GM18505 (cell line): ENCODE results near the gene ASTL.

Source experiments
- ATAC-seq: cut with Tn5 transposase; IDR thresholded peaks from one replicate; pipeline ENCODE4 v1.9.1; 2021; ENCODE audit not compliant: unreplicated experiment
- POLR2A ChIP-seq: IDR thresholded peaks from 4 replicates; pipeline ENCODE4 v1.6.1; 2011; ENCODE audit warnings: borderline replicate concordance; ENCODE audit not compliant: insufficient read depth, insufficient read length; ENCODE audit errors: extremely low read depth

Gene ASTL

DNA sequence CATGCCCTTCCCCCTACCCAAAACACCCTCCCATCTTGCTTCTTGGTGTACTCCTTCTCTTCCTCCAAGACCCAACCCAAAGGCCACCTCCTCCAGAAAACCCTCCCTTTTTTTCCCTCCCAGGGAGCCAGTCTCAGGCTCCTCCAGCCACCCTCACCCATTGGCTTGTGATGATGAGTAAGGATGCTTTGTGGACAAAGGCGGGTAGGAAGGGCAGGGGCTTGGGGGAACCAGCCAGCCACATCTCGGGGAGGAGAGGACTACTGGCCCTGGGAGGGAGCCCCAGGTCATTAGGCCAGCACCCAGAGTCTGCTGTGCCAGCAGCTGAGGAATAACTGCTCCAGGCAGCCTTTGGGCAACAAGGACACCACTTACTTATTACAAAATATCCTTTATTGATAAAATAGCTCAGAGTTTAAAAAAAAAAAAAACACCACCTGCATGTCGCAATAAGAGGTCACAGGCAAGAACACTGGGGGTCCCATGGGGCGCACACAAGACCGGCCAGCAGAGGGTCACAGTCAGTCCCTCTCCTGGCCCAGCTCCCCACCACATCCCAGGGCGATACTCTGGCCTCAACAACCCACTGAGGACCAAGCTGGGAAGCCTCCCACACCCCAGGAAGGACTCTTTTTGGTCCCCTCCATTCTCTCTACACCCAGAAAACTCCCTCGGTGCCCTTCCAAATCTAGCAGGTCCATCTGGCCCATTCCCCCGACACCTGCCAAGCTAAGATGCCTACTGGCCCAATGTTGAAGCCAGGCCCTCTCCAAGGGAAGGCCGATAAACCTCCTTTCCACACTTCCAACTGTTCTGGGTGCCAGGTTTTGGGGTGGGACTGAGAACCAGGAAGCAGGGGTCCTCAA lies 25.6 kb downstream of the ASTL start:
- TF ChIP-seq POLR2A = no peak
- ATAC-seq = no peak

DNA sequence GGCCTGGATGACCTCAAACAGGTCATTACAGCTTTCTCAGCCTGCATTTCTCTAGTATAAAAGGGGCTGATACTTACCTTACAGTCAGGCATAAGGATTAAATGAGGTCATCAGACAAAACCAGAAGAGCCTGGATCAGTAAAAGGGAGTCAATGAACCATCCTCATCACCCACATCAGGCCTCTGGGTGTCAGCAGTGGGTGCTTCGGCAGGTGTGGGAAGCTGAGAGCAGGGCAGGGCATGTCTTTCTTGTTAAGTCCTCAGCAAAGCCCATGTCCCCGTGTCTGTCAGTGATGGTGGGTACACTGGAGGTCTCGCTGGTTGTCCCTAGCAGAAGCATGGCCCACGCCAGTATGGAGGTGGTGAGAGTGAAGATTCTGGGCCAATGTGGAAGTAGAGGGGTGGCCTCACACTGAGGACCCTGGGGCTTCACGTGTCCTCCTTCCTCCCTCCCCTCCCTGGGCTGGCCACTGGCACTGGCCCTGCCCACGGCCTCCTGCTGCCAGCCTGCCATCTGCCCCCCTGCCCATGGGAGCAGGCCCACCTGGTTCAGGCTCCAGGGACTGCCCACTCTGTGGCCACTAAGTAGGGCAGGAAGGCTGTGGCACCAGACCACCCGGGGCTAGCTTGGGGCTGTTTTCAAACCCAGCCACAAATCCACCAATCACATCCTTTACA lies 26.3 kb downstream of the ASTL start:
- no peak for ATAC-seq
- no peak for TF ChIP-seq POLR2A

- ATAC-seq = no peak
- TF ChIP-seq POLR2A = no peak
These were observed 27.1 kb downstream of the ASTL start for GRCh38 chr2:96111257-96111640.

- ATAC-seq = no peak
- no peak for TF ChIP-seq POLR2A
These were observed 27.6 kb downstream of the ASTL start for GRCh38 chr2:96110621-96111256.

GRCh38 chr2:96109931-96110511 lies 28.3 kb downstream of the ASTL start:
- ATAC-seq = no peak

DNA sequence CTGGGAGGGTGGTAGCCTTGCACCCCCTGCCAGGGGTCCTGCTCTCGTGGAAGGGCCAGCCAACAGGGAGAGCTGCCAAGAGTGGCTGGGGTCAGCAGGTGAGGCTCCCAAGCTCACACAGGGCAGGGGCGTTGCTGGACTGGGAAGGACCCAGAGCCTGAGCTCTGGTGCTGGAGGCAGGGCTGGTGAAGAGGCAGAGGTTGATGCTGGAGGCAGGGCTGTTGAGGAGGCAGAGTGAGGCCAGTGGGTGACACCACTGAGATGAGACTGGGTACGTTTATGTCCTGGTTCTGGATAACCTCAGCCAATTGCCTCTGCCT lies 29.0 kb downstream of the ASTL start:
- no peak for TF ChIP-seq POLR2A
- ATAC-seq = no peak

More at GRCh38 chr2:96109931-96110511, 28.3 kb downstream of the ASTL start:
- TF ChIP-seq POLR2A = no peak

DNA sequence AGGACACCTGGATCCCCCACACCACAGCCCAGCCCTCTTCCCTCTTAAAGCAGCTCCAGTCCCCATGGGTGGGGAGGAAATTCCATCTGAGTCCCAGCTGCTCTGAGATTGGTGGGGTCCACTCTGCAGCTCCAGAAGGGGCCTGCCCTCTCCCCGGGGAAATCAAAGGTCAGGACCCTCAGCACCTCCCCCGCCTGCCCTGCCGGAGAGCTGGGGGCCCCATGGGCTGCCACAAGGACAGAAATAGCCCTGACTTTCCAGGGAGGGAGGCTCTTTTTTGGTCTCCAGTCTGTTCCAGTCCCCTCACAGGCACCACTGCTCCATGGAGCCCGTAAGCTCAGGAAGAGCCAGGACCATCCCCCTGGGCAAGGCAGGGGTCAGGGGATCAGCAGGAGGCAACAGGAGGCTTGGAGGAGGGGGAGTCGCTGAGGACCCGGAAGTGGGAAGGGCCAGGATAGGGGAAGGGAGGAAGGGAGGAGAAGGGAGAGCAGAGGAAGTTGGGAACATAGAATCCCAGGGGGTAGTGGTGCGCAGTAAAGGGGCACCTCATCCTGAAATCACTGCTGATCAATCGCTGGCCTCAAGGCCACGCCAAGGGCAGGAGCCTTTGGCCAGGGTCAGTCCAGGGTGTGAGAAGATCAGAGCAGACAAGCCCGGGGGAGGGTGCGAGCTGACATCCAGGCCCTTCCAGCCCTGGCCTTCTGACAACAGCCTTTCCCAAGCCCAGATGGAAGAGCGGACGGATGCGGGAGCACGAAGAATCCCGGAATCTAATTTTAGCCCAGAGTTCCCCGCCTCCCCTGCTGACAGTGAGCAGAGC lies 29.6 kb downstream of the ASTL start:
- TF ChIP-seq POLR2A = no peak
- ATAC-seq = no peak

GRCh38 chr2:96108151-96108540 lies 30.2 kb downstream of the ASTL start:
- no peak for ATAC-seq
- no peak for TF ChIP-seq POLR2A

- no peak for ATAC-seq
These were observed 30.6 kb downstream of the ASTL start for GRCh38 chr2:96107708-96108065.

GRCh38 chr2:96106991-96107707 lies 31.2 kb downstream of the ASTL start:
- TF ChIP-seq POLR2A = no peak
- no peak for ATAC-seq

More at GRCh38 chr2:96107708-96108065, 30.6 kb downstream of the ASTL start:
- no peak for TF ChIP-seq POLR2A

DNA sequence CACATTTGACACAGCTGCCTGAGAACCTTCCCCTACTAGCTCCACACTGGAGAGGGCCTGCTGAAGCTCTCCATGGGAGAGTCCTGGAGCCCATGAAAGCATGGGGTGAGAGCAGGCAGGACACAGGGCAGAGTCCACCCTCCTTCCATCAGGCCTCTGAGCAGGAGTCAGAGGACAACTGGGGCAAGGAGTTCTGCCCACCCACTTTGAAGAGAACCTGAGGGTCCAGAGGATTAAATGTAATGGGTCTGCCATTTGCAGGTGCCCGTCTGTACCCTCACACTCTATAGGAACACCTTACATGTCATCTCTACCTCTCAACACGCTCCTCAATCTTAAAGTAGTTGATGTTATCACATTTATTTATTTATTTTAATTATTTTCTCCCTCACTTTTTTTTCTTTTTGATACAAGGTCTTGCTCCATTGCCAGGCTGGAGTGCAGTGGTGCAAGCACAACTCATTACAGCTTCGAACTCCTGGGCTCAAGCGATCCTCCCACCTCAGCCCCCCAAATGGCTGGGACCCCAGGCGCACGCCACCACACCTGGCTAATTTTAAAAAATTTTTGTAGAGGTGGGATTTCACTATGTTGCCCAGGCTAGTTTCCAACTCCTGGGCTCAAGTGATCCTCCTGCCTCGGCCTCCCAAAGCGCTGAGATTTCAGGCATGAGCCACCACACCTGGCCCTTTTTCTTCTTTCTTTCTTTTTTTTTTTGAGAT lies 32.1 kb downstream of the ASTL start:
- no peak for ATAC-seq
- TF ChIP-seq POLR2A = no peak
